AG04449 (cell line): ENCODE data around the gene ATG16L1.

Source experiments
- CTCF ChIA-PET: fragments of 350-600 bp; formaldehyde crosslinking; extraction: SDS; loops from one replicate; lab custom pipeline; 2021; ENCODE audit warnings: antibody characterized with exemption; lab: Yijun Ruan, JAX
- POLR2A ChIA-PET: fragments of 400-600, 350-600 bp; formaldehyde crosslinking; extraction: SDS; loops from one replicate; lab custom pipeline; 2020; ENCODE audit warnings: antibody characterized with exemption, inconsistent platforms; lab: Yijun Ruan, JAX
- DNase-seq: peaks from one replicate; pipeline ENCODE4 v3.0.0-alpha.2; 2010; ENCODE audit warnings: low read depth, low spot score
- H3K4me3 ChIP-seq: 2 replicates; pipeline ENCODE4 v1.5.1; 2011; ENCODE audit warnings: low read depth, mild to moderate bottlenecking, control low read depth, low read length
- CTCF ChIP-seq: IDR thresholded peaks from one replicate; pipeline ENCODE4 v1.5.1; 2011; ENCODE audit warnings: mild to moderate bottlenecking, moderate library complexity, low read length, control low read depth, inconsistent platforms; ENCODE audit not compliant: insufficient read depth; ENCODE audit errors: missing control alignments

The ATG16L1 gene

GRCh38 chr2:233248999-233249398 lies 2.5 kb upstream of the ATG16L1 start:
- H3K4me3 ChIP-seq, result no peak overlapping the region
- no peak for TF ChIP-seq CTCF
- ChIA-PET POLR2A (no interaction called here), CTCF (interaction anchor here (1.9 to 5.5 kb wide), 2 partner anchors 195 to 393 kb away, joined by 9 to 92 read pairs; no protein-coding TSS in a partner anchor)
- no peak for DNase-seq

GRCh38 chr2:233250568-233250967 lies 905 bp upstream of the ATG16L1 start:
- no peak for TF ChIP-seq CTCF
- DNase-seq, result no peak
- no peak overlapping the region for H3K4me3 ChIP-seq
- POLR2A ChIA-PET, result interaction anchor here (1.1 kb wide), 1 partner anchor 270 kb away, joined by 3 read pairs; no protein-coding TSS in a partner anchor
- CTCF ChIA-PET, result interaction anchor here (0.7 to 5.5 kb wide), 29 partner anchors 10 to 651 kb away, joined by 3 to 92 read pairs (median 5); no protein-coding TSS in a partner anchor

GRCh38 chr2:233250985-233251305 lies 528 bp upstream of the ATG16L1 start:
- peak overlapping the region; percentile 39 for H3K4me3 ChIP-seq
- no peak for DNase-seq
- TF ChIP-seq CTCF, result no peak
- CTCF ChIA-PET, result interaction anchor here (0.7 to 5.5 kb wide), 32 partner anchors 11 to 682 kb away, joined by 3 to 92 read pairs (median 5); no protein-coding TSS in a partner anchor
- POLR2A ChIA-PET, result interaction anchor here (0.6 to 1.1 kb wide), 2 partner anchors 11 to 271 kb away, joined by 3 read pairs; no protein-coding TSS in a partner anchor

- ChIA-PET POLR2A (interaction anchor here (0.9 to 1.0 kb wide), 2 partner anchors 101 to 192 kb away, joined by 3 read pairs; partner anchors contain the start of gene INPP5D), CTCF (interaction anchor here (0.7 to 5.5 kb wide), 13 partner anchors 10 to 494 kb away, joined by 3 to 92 read pairs (median 5); no protein-coding TSS in a partner anchor)
Measured at GRCh38 chr2:233252227-233252626, 754 bp downstream of the ATG16L1 start.

GRCh38 chr2:233255151-233255550 lies 3.7 kb downstream of the ATG16L1 start:
- ChIA-PET CTCF (interaction anchor here (1.0 to 2.8 kb wide), 3 partner anchors 10 to 401 kb away, joined by 3 to 30 read pairs (median 7); no protein-coding TSS in a partner anchor), POLR2A (no interaction called here)
- H3K4me3 ChIP-seq, result no peak overlapping the region
- TF ChIP-seq CTCF, result no peak
- DNase-seq, result no peak

More at GRCh38 chr2:233252227-233252626, 754 bp downstream of the ATG16L1 start:
- peak overlapping the region; percentile 100 for H3K4me3 ChIP-seq
- no peak for TF ChIP-seq CTCF
- DNase-seq, result no peak

- H3K4me3 ChIP-seq, result no peak overlapping the region
- DNase-seq, result no peak
- TF ChIP-seq CTCF, result no peak
- ChIA-PET POLR2A (no interaction called here), CTCF (interaction anchor here (1.0 to 2.8 kb wide), 2 partner anchors 98 to 402 kb away, joined by 3 to 30 read pairs; no protein-coding TSS in a partner anchor)
Measured at GRCh38 chr2:233256048-233256447, 4.6 kb downstream of the ATG16L1 start.
